Gastroesophageal sphincter (tissue), 3 donors: ENCODE data around the gene MYLK.

Source experiments
- EP300 ChIP-seq: sonication (generic); formaldehyde crosslinking; IDR thresholded peaks from one replicate; pipeline ENCODE4 v1.6.1; 2017; ENCODE audit warnings: antibody characterized with exemption, mild to moderate bottlenecking
- POLR2A ChIP-seq, 2 donors: fragments of 450-650 bp; IDR thresholded peaks; one replicate each; pipeline ENCODE4 v1.6.1; 2017; ENCODE audit warnings: antibody characterized with exemption in 2 of 2, mild to moderate bottlenecking in 2 of 2, moderate library complexity in 1 of 2
- POLR2AphosphoS5 ChIP-seq: sonication (generic); formaldehyde crosslinking; IDR thresholded peaks from one replicate; pipeline ENCODE4 v1.6.1; 2017; ENCODE audit warnings: antibody characterized with exemption
- TF ChIP-seq, protein P1 (sequence below), 4 experiments: fragments of 200-600 bp in 2 of 4; fragments of 450-650 bp in 2 of 4; sonication (generic) in 1 of 4; IDR thresholded peaks; one replicate each; pipeline ENCODE4 v1.5.1; 2017 to 2019; ENCODE audit warnings: antibody characterized with exemption in 4 of 4, mild to moderate bottlenecking in 2 of 4, moderate library complexity in 2 of 4

DNA sequence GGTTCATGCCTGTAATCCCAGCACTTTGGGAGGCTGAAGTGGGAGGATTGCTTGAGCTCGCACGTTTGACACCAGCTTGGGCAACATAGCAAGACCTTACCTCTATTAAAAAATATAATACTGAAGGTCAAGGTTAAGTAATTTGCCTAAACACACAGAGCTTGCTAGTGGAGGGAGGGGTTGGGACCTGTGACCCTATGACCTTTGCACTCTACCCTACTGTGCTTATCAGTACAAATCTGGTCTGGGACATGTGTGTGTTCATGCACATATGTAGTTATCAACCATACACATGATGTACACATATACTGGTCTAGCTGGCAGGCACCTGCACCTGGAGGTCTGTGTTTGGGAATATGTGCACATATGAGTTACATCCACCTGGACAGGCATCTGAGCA lies 181.4 kb downstream of the MYLK start:
- TF ChIP-seq, protein P1, sequence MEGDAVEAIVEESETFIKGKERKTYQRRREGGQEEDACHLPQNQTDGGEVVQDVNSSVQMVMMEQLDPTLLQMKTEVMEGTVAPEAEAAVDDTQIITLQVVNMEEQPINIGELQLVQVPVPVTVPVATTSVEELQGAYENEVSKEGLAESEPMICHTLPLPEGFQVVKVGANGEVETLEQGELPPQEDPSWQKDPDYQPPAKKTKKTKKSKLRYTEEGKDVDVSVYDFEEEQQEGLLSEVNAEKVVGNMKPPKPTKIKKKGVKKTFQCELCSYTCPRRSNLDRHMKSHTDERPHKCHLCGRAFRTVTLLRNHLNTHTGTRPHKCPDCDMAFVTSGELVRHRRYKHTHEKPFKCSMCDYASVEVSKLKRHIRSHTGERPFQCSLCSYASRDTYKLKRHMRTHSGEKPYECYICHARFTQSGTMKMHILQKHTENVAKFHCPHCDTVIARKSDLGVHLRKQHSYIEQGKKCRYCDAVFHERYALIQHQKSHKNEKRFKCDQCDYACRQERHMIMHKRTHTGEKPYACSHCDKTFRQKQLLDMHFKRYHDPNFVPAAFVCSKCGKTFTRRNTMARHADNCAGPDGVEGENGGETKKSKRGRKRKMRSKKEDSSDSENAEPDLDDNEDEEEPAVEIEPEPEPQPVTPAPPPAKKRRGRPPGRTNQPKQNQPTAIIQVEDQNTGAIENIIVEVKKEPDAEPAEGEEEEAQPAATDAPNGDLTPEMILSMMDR (IDR thresholded peaks at IDR 0.05), result no peak
- TF ChIP-seq EP300 (no peak), POLR2A (IDR thresholded peaks at IDR 0.05) (no peak), POLR2AphosphoS5 (no peak)
